CD14-positive monocyte (primary cell): ENCODE results near the gene NUP85. TPM values are rescaled to one million over a fixed set of nuclear protein-coding genes. Genes with fewer than 3 reads are reported as not detected.

Experiments used
- DNase-seq, 3 donors: peaks; one replicate each; pipeline ENCODE4 v3.0.0-alpha.2; 2011 to 2022
- H2AFZ ChIP-seq: 2 replicates; pipeline ENCODE4 v1.6.0; 2012; ENCODE audit warnings: mild to moderate bottlenecking, low read depth, low read length, inconsistent platforms; ENCODE audit not compliant: insufficient read depth, poor library complexity, severe bottlenecking
- H3K27ac ChIP-seq, 2 donors: 1 replicate in 1 of 2; 2 replicates in 1 of 2; pipeline ENCODE4 v1.5.1; 2012 to 2013; ENCODE audit warnings: low read length in 2 of 2, control low read depth in 1 of 2, inconsistent platforms in 1 of 2, low read depth in 1 of 2, mild to moderate bottlenecking in 1 of 2
- H3K27me3 ChIP-seq, 2 donors: one replicate each; pipeline versions ENCODE4 v1.6.0 to v1.6.1; 2011 to 2013; ENCODE audit warnings: low read length in 2 of 2; ENCODE audit not compliant: control insufficient read depth in 2 of 2, insufficient read depth in 2 of 2
- H3K36me3 ChIP-seq, 2 donors: replicated peaks in 1 of 2; 1 replicate in 1 of 2; 2 replicates in 1 of 2; pipeline versions ENCODE4 v1.5.1 to v1.6.1; 2012 to 2013; ENCODE audit warnings: low read length in 2 of 2, control low read depth in 1 of 2, inconsistent platforms in 1 of 2, mild to moderate bottlenecking in 1 of 2; ENCODE audit not compliant: insufficient read depth in 2 of 2, control insufficient read depth in 1 of 2
- H3K4me1 ChIP-seq, 2 donors: 1 replicate in 1 of 2; 2 replicates in 1 of 2; pipeline versions ENCODE4 v1.5.1 to v1.6.1; 2012 to 2013; ENCODE audit warnings: low read length in 2 of 2, control low read depth in 1 of 2, inconsistent platforms in 1 of 2, mild to moderate bottlenecking in 1 of 2, moderate library complexity in 1 of 2; ENCODE audit not compliant: insufficient read depth in 2 of 2, control insufficient read depth in 1 of 2
- H3K4me2 ChIP-seq: replicated peaks from 2 replicates; pipeline ENCODE3; 2012; ENCODE audit warnings: low read length, moderate library complexity, mild to moderate bottlenecking; ENCODE audit not compliant: poor library complexity, severe bottlenecking; ENCODE audit errors: extremely low read depth
- H3K4me3 ChIP-seq, 3 experiments: fragments of 200-600 bp in 1 of 3; sonication (generic) in 1 of 3; replicated peaks in 1 of 3; 1 replicate in 2 of 3; 2 replicates in 1 of 3; pipeline ENCODE4 v1.5.1; 2011 to 2013; ENCODE audit warnings: low read length in 3 of 3, mild to moderate bottlenecking in 3 of 3, control low read depth in 2 of 3, low read depth in 2 of 3, inconsistent platforms in 1 of 3, moderate library complexity in 1 of 3
- H3K79me2 ChIP-seq: 2 replicates; pipeline ENCODE4 v1.6.0; 2012; ENCODE audit warnings: mild to moderate bottlenecking, control low read depth, inconsistent platforms, low read length, moderate library complexity; ENCODE audit not compliant: insufficient read depth
- H3K9ac ChIP-seq: 2 replicates; pipeline ENCODE4 v1.6.0; 2017; ENCODE audit warnings: low read length, mild to moderate bottlenecking; ENCODE audit not compliant: insufficient read depth, poor library complexity, severe bottlenecking
- H3K9me3 ChIP-seq, 2 donors: replicated peaks in 1 of 2; 1 replicate in 1 of 2; 2 replicates in 1 of 2; pipeline versions ENCODE4 v1.5.1 to v1.6.1; 2012 to 2013; ENCODE audit warnings: low read length in 2 of 2, control low read depth in 1 of 2; ENCODE audit not compliant: control insufficient read depth in 1 of 2, insufficient read depth in 1 of 2
- H4K20me1 ChIP-seq: 2 replicates; pipeline ENCODE4 v1.6.0; 2012; ENCODE audit warnings: mild to moderate bottlenecking, low read length, control low read depth, moderate library complexity; ENCODE audit not compliant: insufficient read depth
- H3K27ac Mint-ChIP-seq, 7 donors: one replicate each; pipeline ENCODE4 v1.8.0; 2020; ENCODE audit warnings: mild to moderate bottlenecking in 7 of 7, mixed read lengths in 7 of 7, moderate library complexity in 6 of 7, inconsistent platforms in 2 of 7
- H3K27me3 Mint-ChIP-seq, 3 donors: one replicate each; pipeline ENCODE4 v1.8.0; 2021 to 2022; ENCODE audit warnings: low read depth in 3 of 3, mild to moderate bottlenecking in 3 of 3, mixed read lengths in 3 of 3, moderate library complexity in 3 of 3, inconsistent platforms in 1 of 3
- H3K36me3 Mint-ChIP-seq, 2 donors: one replicate each; pipeline ENCODE4 v1.8.0; 2020; ENCODE audit warnings: mixed read lengths in 2 of 2, inconsistent platforms in 1 of 2, mild to moderate bottlenecking in 1 of 2
- H3K4me1 Mint-ChIP-seq: one replicate; pipeline ENCODE4 v1.8.0; 2020; ENCODE audit warnings: mild to moderate bottlenecking, mixed read lengths
- H3K4me3 Mint-ChIP-seq, 2 donors: one replicate each; pipeline ENCODE4 v1.8.0; 2020; ENCODE audit warnings: mild to moderate bottlenecking in 2 of 2, mixed read lengths in 2 of 2, moderate library complexity in 1 of 2
- H3K9me3 Mint-ChIP-seq, 7 donors: one replicate each; pipeline ENCODE4 v1.8.0; 2020 to 2022; ENCODE audit warnings: mixed read lengths in 7 of 7, mild to moderate bottlenecking in 6 of 7, moderate library complexity in 6 of 7, inconsistent platforms in 2 of 7
- CTCF ChIP-seq: fragments of 200-600 bp; IDR thresholded peaks from one replicate; pipeline ENCODE4 v1.8.0; 2022; ENCODE audit warnings: antibody characterized with exemption, mild to moderate bottlenecking
- WGBS: methylation state at CpG from one replicate; pipeline ENCODE4 v1.1.5; 2013; ENCODE audit warnings: missing lambda C conversion rate; ENCODE audit not compliant: insufficient coverage; 5-methylcytosine and 5-hydroxymethylcytosine counted together
- intact Hi-C, 2 donors: fragments of 100-400 bp; cut with micrococcal nuclease; formaldehyde crosslinking; loops; one replicate each; pipeline versions ENCODE4 v1.15.0 to v1.15.1; 2023
- polyA plus RNA-seq, 3 donors: library from polyadenylated mRNA; depleted of rRNA in 1 of 3; unstranded in 2 of 3; stranded (reverse) in 1 of 3; fragments of 300-500 nt in 2 of 3; fragments of >200 nt in 1 of 3; fragmentation: Illumina TruSeq in 2 of 3; gene quantifications; 1 replicate in 2 of 3; 2 replicates in 1 of 3; pipeline ENCODE4 v1.2.3, GENCODE V29; 2012 to 2021

NUP85 gene
- polyA plus RNA-seq, 3 donors = 36.3 to 94.2 (median 38.7) TPM

GRCh38 chr17:75266316-75267152 is 61.1 kb downstream of the NUP85 start:
- H3K36me3 ChIP-seq = peaks cover 9 to 36% of the 10 kb centered on the region in 2 donors
- no peaks in the 10 kb centered on the region for H3K9me3 ChIP-seq
- peak overlapping the region in 1 of 3 experiments; percentile 92 for H3K4me3 ChIP-seq
- peak overlapping the region; percentile 34 for H3K4me2 ChIP-seq
- 93% methylated on average over 13 of the region's 13 CpGs for WGBS
- Mint-ChIP-seq H3K4me1 (peaks cover 59% of the 10 kb centered on the region), H3K27ac (peak overlapping the region; percentile 74 to 91 (median 85)), H3K9me3 (peaks cover 0 to 4% (median 0%) of the 10 kb centered on the region in 7 donors), H3K4me3 (peak overlapping the region in 1 of 2 donors; percentile 60), H3K36me3 (peaks cover 21 to 35% of the 10 kb centered on the region in 2 donors), H3K27me3 (no peaks in the 10 kb centered on the region)
- TF ChIP-seq CTCF = no peak
- no peak overlapping the region for H3K9ac ChIP-seq
- peak overlapping the region; percentile 76 to 89 for H3K27ac ChIP-seq
- intact Hi-C loops = loop anchor here in 1 of 2 donors (10.0 kb wide), 2 partner anchors 232 to 318 kb away; partner anchors contain the start of gene MYO15B
- DNase-seq = peak in 1 of 3 donors; percentile 39
- H3K27me3 ChIP-seq = no peaks in the 10 kb centered on the region
- peaks cover 76% of the 10 kb centered on the region for H3K79me2 ChIP-seq
- H4K20me1 ChIP-seq = no peaks in the 10 kb centered on the region
- no peak overlapping the region for H2AFZ ChIP-seq
- peaks cover 63 to 70% of the 10 kb centered on the region in 2 donors for H3K4me1 ChIP-seq

- Histone ChIP-seq H3K27ac (peak overlapping the region; percentile 76 to 89), H3K79me2 (peaks cover 76% of the 10 kb centered on the region), H3K4me2 (peak overlapping the region; percentile 34), H2AFZ (no peak overlapping the region), H3K9ac (no peak overlapping the region), H3K9me3 (no peaks in the 10 kb centered on the region), H3K27me3 (no peaks in the 10 kb centered on the region), H3K4me1 (peaks cover 66 to 73% of the 10 kb centered on the region in 2 donors), H4K20me1 (peaks cover 2% of the 10 kb centered on the region), H3K4me3 (peak overlapping the region in 1 of 3 experiments; percentile 92), H3K36me3 (peaks cover 9 to 36% of the 10 kb centered on the region in 2 donors)
- H3K27me3 Mint-ChIP-seq = peaks cover 0 to 2% (median 0%) of the 10 kb centered on the region in 3 donors
- H3K4me1 Mint-ChIP-seq = peaks cover 62% of the 10 kb centered on the region
- H3K4me3 Mint-ChIP-seq = peak overlapping the region in 1 of 2 donors; percentile 60
- H3K9me3 Mint-ChIP-seq = peaks cover 0 to 4% (median 0%) of the 10 kb centered on the region in 7 donors
- WGBS = 58% methylated on average over 2 of the region's 2 CpGs
- intact Hi-C loops = loop anchor here in 1 of 2 donors (10.0 kb wide), 2 partner anchors 232 to 318 kb away; partner anchors contain the start of gene MYO15B
- H3K27ac Mint-ChIP-seq = peak overlapping the region; percentile 74 to 91 (median 85)
- no peak for TF ChIP-seq CTCF
- H3K36me3 Mint-ChIP-seq = peaks cover 21 to 35% of the 10 kb centered on the region in 2 donors
- no peak for DNase-seq
These were observed 61.6 kb downstream of the NUP85 start for GRCh38 chr17:75267153-75267410.
